HG02798 (cell line): ENCODE data around the gene DPH3.

Experiments used
- ATAC-seq: cut with Tn5 transposase; IDR thresholded peaks from one replicate; pipeline ENCODE4 v1.9.1; 2021; ENCODE audit warnings: mild to moderate bottlenecking; ENCODE audit not compliant: unreplicated experiment, poor library complexity

Gene DPH3

GRCh38 chr3:16294844-16295243, 30.1 kb upstream of the DPH3 start:
- ATAC-seq = no peak

GRCh38 chr3:16290827-16291196, 26.1 kb upstream of the DPH3 start:
- ATAC-seq = no peak

GRCh38 chr3:16290007-16290826, 25.5 kb upstream of the DPH3 start:
- peak; percentile 26 for ATAC-seq

- ATAC-seq = no peak
Measured at GRCh38 chr3:16289144-16289889, 24.6 kb upstream of the DPH3 start.

- ATAC-seq = no peak
Measured at GRCh38 chr3:16288664-16289063, 23.9 kb upstream of the DPH3 start.

GRCh38 chr3:16286751-16287543, 22.2 kb upstream of the DPH3 start:
- ATAC-seq = no peak

GRCh38 chr3:16286161-16286560, 21.4 kb upstream of the DPH3 start:
- ATAC-seq = peak; percentile 82

GRCh38 chr3:16284633-16285032, 19.9 kb upstream of the DPH3 start:
- ATAC-seq = no peak

GRCh38 chr3:16280671-16281070, 15.9 kb upstream of the DPH3 start:
- no peak for ATAC-seq

GRCh38 chr3:16279010-16279801, 14.5 kb upstream of the DPH3 start:
- ATAC-seq = no peak

- ATAC-seq = no peak
Measured at GRCh38 chr3:16277471-16277870, 12.7 kb upstream of the DPH3 start.

GRCh38 chr3:16273867-16274266, 9.1 kb upstream of the DPH3 start:
- ATAC-seq = no peak

GRCh38 chr3:16272588-16272987, 7.8 kb upstream of the DPH3 start:
- ATAC-seq = no peak

GRCh38 chr3:16270855-16271254, 6.1 kb upstream of the DPH3 start:
- ATAC-seq = no peak

- ATAC-seq = no peak
Measured at GRCh38 chr3:16266714-16267113, 2.0 kb upstream of the DPH3 start.

- no peak for ATAC-seq
Measured at GRCh38 chr3:16265455-16265786, 678 bp upstream of the DPH3 start.

- ATAC-seq = peak; percentile 0
Measured at GRCh38 chr3:16264174-16264707, 502 bp downstream of the DPH3 start.

GRCh38 chr3:16262174-16262573, 2.6 kb downstream of the DPH3 start:
- no peak for ATAC-seq

GRCh38 chr3:16260046-16260445, 4.7 kb downstream of the DPH3 start:
- no peak for ATAC-seq

GRCh38 chr3:16258866-16259265, 5.9 kb downstream of the DPH3 start:
- ATAC-seq = no peak
